HepG2 (cell line): ENCODE results near the gene SLC25A47. TPM values are rescaled to one million over a fixed set of nuclear protein-coding genes. Genes with fewer than 3 reads are reported as not detected.

Source experiments
- CBX2 ChIP-seq, 2 experiments: fragments of 200-600 bp in 1 of 2; sonication (generic); formaldehyde crosslinking in 1 of 2; IDR thresholded peaks; 2 replicates each; pipeline versions ENCODE4 v1.7.0 to v1.8.1; 2018 to 2022; ENCODE audit warnings: low read depth in 2 of 2, low read length in 1 of 2, mild to moderate bottlenecking in 1 of 2, missing genetic modification reagents in 1 of 2
- FLYWCH1 ChIP-seq: sonication (generic); formaldehyde crosslinking; IDR thresholded peaks from 2 replicates; pipeline ENCODE4 v1.8.1; 2023; ENCODE audit warnings: mild to moderate bottlenecking, missing genetic modification reagents
- FOXA3 ChIP-seq: IDR thresholded peaks from 2 replicates; pipeline ENCODE4 v1.6.1; 2016; ENCODE audit warnings: missing genetic modification reagents, missing compliant biosample characterization
- NCOA5 ChIP-seq: sonication (generic); formaldehyde crosslinking; IDR thresholded peaks from 2 replicates; pipeline ENCODE4 v1.4.0; 2020; ENCODE audit warnings: missing genetic modification reagents
- NFIB ChIP-seq: sonication (generic); formaldehyde crosslinking; IDR thresholded peaks from 2 replicates; pipeline ENCODE4 v1.9.0; 2021; ENCODE audit warnings: missing genetic modification reagents, mild to moderate bottlenecking, borderline replicate concordance
- NR2F1 ChIP-seq, 2 experiments: fragments of 450-650 bp in 1 of 2; formaldehyde crosslinking in 1 of 2; IDR thresholded peaks; 2 replicates each; pipeline versions ENCODE4 v1.5.0 to v1.6.1; 2016 to 2020; ENCODE audit warnings: mild to moderate bottlenecking in 1 of 2, missing compliant biosample characterization in 1 of 2, missing genetic modification reagents in 1 of 2, moderate library complexity in 1 of 2
- PHF21A ChIP-seq: sonication (generic); formaldehyde crosslinking; IDR thresholded peaks from 2 replicates; pipeline ENCODE4 v1.5.0; 2020; ENCODE audit warnings: mild to moderate bottlenecking, missing genetic modification reagents
- RCOR2 ChIP-seq: IDR thresholded peaks from 2 replicates; pipeline ENCODE4 v1.6.1; 2016; ENCODE audit warnings: missing biosample characterization, missing genetic modification reagents
- RXRA ChIP-seq: sonication (generic); formaldehyde crosslinking; IDR thresholded peaks from 2 replicates; pipeline ENCODE4 v1.5.1; 2020; ENCODE audit warnings: missing genetic modification reagents
- SNAI1 ChIP-seq: sonication (generic); formaldehyde crosslinking; IDR thresholded peaks from 2 replicates; pipeline ENCODE4 v1.5.0; 2020; ENCODE audit warnings: mild to moderate bottlenecking, missing genetic modification reagents, borderline replicate concordance
- ZNF138 ChIP-seq: sonication (generic); formaldehyde crosslinking; IDR thresholded peaks from 2 replicates; pipeline ENCODE4 v1.5.0; 2020; ENCODE audit warnings: mild to moderate bottlenecking, low read depth, missing genetic modification reagents
- ZNF646 ChIP-seq: sonication (generic); formaldehyde crosslinking; IDR thresholded peaks from 2 replicates; pipeline ENCODE4 v1.9.0; 2021; ENCODE audit warnings: mild to moderate bottlenecking, missing genetic modification reagents
- ZNF687 ChIP-seq: sonication (generic); formaldehyde crosslinking; IDR thresholded peaks from 2 replicates; pipeline ENCODE4 v1.5.1; 2020; ENCODE audit warnings: mild to moderate bottlenecking, missing genetic modification reagents, moderate library complexity
- polyA plus RNA-seq, 8 experiments: library from polyadenylated mRNA; depleted of rRNA in 3 of 8; stranded (reverse) in 7 of 8; unstranded in 1 of 8; fragments of >200 nt; fragmentation: Illumina TruSeq in 4 of 8; extraction: Trizol in 4 of 8; gene quantifications; 2 replicates each; pipeline versions ENCODE4 v1.2.1 to v1.2.3, GENCODE V29; 2011 to 2016; ENCODE audit warnings: low read depth in 4 of 8, missing spikeins in 1 of 8, mixed read lengths in 1 of 8; ENCODE audit not compliant: insufficient read depth in 1 of 8
- total RNA-seq, 5 experiments: library from RNA; depleted of rRNA; stranded (reverse); fragments of >200 nt; fragmentation: Illumina TruSeq; extraction: Trizol; gene quantifications; 2 replicates each; pipeline ENCODE4 v1.2.3, GENCODE V29; 2016; ENCODE audit warnings: low read depth in 1 of 5
- TF ChIP-seq, protein P1 (sequence below): sonication (generic); formaldehyde crosslinking; IDR thresholded peaks from 2 replicates; pipeline ENCODE4 v1.8.0; 2022; ENCODE audit warnings: mild to moderate bottlenecking, missing genetic modification reagents, borderline replicate concordance
- TF ChIP-seq, protein P2 (sequence below): sonication (generic); formaldehyde crosslinking; IDR thresholded peaks from 2 replicates; pipeline ENCODE4 v1.4.0; 2020; ENCODE audit warnings: mild to moderate bottlenecking, missing genetic modification reagents

SLC25A47 gene
- total and polyA plus RNA-seq, 2 of the 13 experiments (the other 11 are each of a cell fraction or from before 2014, with no cell fraction given) = 1.0 to 1.7 TPM

DNA sequence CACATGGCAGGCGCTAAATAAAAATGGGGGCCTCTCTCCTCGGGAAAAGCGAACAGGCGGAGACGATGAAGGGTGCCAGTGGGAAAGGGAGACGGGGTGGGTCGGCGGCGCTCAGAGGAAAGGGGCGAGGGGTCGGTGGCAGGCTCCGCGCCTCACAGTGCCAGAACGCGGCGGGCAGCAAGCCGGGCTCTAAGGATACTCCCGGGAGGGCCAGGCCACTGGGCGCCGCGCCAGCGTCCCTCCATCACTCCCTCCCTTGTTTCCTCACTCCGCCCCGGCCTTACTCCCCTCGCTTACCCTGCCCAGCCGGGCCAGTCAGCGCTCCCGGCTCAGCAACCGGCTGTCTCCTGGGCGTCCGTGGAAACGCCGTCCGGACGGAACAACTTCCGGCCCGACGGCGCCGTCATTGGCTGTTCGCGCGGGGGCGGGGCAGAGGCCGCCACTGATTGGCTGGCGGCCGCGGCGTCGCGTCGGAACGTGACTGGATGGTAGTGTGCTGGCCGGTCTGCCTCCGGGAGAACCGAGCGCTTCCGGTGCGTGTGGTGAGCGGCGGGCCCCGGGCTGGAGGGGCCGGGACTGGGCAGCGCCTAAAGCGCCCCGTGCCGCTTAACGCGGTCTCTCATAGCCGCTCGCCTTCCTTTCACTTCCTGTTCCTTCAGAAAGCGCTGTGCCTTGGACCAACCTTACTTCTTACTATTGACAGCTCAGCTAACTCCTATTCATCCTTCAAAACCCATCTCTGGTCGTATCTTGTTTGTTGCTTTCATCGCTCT lies 53.0 kb downstream of the SLC25A47 start, which contains the start of gene WDR25 (continued):
- no peak for TF ChIP-seq NR2F1 (CRISPR knock-in tag; IDR thresholded peaks at IDR 0.05)
- no peak; the same call in 1 of the 2 replicates for TF ChIP-seq RCOR2 (CRISPR knock-in tag)
- TF ChIP-seq ZNF687 (CRISPR knock-in tag) = peak; percentile 88
- TF ChIP-seq FOXA3 (CRISPR knock-in tag) = peak; percentile 49
- no peak for TF ChIP-seq FLYWCH1 (CRISPR knock-in tag)
- no peak for TF ChIP-seq ZNF646 (CRISPR knock-in tag)
- TF ChIP-seq, protein P1, sequence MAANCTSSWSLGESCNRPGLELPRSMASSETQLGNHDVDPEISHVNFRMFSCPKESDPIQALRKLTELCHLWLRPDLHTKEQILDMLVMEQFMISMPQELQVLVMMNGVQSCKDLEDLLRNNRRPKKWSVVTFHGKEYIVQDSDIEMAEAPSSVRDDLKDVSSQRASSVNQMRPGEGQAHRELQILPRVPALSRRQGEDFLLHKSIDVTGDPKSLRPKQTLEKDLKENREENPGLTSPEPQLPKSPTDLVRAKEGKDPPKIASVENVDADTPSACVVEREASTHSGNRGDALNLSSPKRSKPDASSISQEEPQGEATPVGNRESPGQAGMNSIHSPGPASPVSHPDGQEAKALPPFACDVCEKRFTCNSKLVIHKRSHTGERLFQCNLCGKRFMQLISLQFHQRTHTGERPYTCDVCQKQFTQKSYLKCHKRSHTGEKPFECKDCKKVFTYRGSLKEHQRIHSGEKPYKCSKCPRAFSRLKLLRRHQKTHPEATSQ (CRISPR knock-in tag) = no peak
- no peak for TF ChIP-seq NFIB (CRISPR knock-in tag)
- TF ChIP-seq RXRA (CRISPR knock-in tag) = peak; percentile 69
- no peak for TF ChIP-seq SNAI1
- TF ChIP-seq NCOA5 = no peak
- TF ChIP-seq CBX2 (IDR thresholded peaks at IDR 0.05; ENCODE audit: low read depth, low read length) = no peak
- no peak for TF ChIP-seq CBX2 (CRISPR knock-in tag; IDR thresholded peaks at IDR 0.05; ENCODE audit: low read depth)
- TF ChIP-seq ZNF138 = no peak
- TF ChIP-seq, protein P2, sequence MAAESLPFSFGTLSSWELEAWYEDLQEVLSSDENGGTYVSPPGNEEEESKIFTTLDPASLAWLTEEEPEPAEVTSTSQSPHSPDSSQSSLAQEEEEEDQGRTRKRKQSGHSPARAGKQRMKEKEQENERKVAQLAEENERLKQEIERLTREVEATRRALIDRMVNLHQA (CRISPR knock-in tag) = no peak
- peak; percentile 79 for TF ChIP-seq PHF21A (CRISPR knock-in tag)
